Liver (tissue), 3 donors: Measurements from ENCODE around the gene SH2D2A.

Experiments used
- CTCF ChIP-seq: fragments of 150-350 bp; IDR thresholded peaks from 2 replicates; pipeline ENCODE4 v1.5.1; 2017; ENCODE audit warnings: improper control_type of control experiment, low read depth, low read length; ENCODE audit not compliant: missing input control
- GABPA ChIP-seq, 2 donors: IDR thresholded peaks in 1 of 2; conservative IDR thresholded peaks in 1 of 2; 2 replicates each; pipeline ENCODE4 v1.6.1; 2016; ENCODE audit warnings: antibody characterized with exemption in 2 of 2, mild to moderate bottlenecking in 1 of 2, moderate library complexity in 1 of 2
- RAD21 ChIP-seq, 2 donors: IDR thresholded peaks; 2 replicates each; pipeline ENCODE4 v1.6.1; 2016; ENCODE audit warnings: antibody characterized with exemption in 2 of 2, mild to moderate bottlenecking in 2 of 2
- TAF1 ChIP-seq: conservative IDR thresholded peaks from 2 replicates; pipeline ENCODE4 v1.6.1; 2016; ENCODE audit warnings: antibody characterized with exemption, mild to moderate bottlenecking
- TF ChIP-seq, protein P1 (sequence below): IDR thresholded peaks from 2 replicates; pipeline ENCODE4 v1.6.1; 2016; ENCODE audit warnings: antibody characterized with exemption
- donor health status: healthy.
- donor health status: healthy.

DNA sequence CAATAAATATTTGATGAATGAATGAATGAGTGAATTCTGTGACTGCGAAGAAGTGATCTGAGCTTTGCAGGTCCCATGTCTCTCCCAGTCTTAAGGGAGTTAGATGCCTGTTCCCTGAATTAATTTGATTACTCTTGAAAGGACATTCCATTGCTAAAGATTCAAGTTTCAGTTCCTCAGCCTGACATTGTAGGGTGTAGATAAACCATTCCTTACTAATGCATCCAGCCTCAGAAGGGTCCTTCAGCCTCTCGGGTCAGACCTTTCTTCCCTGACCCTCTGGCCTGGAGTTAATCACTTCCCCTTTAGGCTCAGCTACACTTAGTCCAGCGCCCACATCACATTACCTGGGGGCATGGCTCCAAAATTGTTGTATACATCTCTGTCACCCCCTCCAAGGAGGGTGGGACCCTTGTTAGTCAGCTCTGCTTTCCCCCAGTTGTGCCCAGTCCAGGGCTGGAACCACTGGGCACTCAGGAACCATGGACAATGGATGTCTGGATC, 39.7 kb upstream of the SH2D2A start:
- TF ChIP-seq CTCF (no peak), RAD21 (IDR thresholded peaks at IDR 0.05) (no peak), TAF1 (no peak), GABPA (IDR thresholded peaks at IDR 0.05 in 1 of 2, conservative IDR thresholded peaks at IDR 0.05 in 1 of 2) (no peak)
- TF ChIP-seq, protein P1, sequence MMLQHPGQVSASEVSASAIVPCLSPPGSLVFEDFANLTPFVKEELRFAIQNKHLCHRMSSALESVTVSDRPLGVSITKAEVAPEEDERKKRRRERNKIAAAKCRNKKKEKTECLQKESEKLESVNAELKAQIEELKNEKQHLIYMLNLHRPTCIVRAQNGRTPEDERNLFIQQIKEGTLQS, result no peak
